K562 (cell line): ENCODE measurements around the gene RFNG. TPM values are rescaled to one million over a fixed set of nuclear protein-coding genes. Genes with fewer than 3 reads are reported as not detected.
A peak's percentile ranks its signal among the peaks of the same experiment; 100 is the strongest.

Experiments
- EP400 ChIP-seq: fragments of 450-650 bp; IDR thresholded peaks from 2 replicates; pipeline ENCODE4 v1.6.1; 2017; ENCODE audit warnings: antibody characterized with exemption, mild to moderate bottlenecking, moderate library complexity
- EWSR1 ChIP-seq: fragments of 450-650 bp; IDR thresholded peaks from 2 replicates; pipeline ENCODE4 v1.6.1; 2018; ENCODE audit warnings: borderline replicate concordance, mild to moderate bottlenecking, low read depth, moderate library complexity; ENCODE audit not compliant: partially characterized antibody
- HDAC1 ChIP-seq, 2 experiments: fragments of 450-650 bp; IDR thresholded peaks; 2 replicates each; pipeline ENCODE4 v1.6.1; 2016 to 2017; ENCODE audit warnings: inconsistent platforms in 1 of 2, mild to moderate bottlenecking in 1 of 2, moderate library complexity in 1 of 2
- HNRNPLL ChIP-seq: fragments of 200-400 bp; formaldehyde crosslinking; IDR thresholded peaks from 2 replicates; pipeline ENCODE4 v1.6.1; 2017; ENCODE audit warnings: low read length, low read depth, mild to moderate bottlenecking; ENCODE audit not compliant: poor library complexity, severe bottlenecking
- IFI16 ChIP-seq: fragments of 250-450 bp; sonication (Bioruptor Pico); IDR thresholded peaks from 2 replicates; pipeline ENCODE4 v2.1.2; 2022; ENCODE audit warnings: mild to moderate bottlenecking, inconsistent platforms
- MTA1 ChIP-seq: fragments of 450-650 bp; IDR thresholded peaks from 2 replicates; pipeline ENCODE4 v1.6.1; 2017; ENCODE audit warnings: borderline replicate concordance
- STAT5A ChIP-seq: IDR thresholded peaks from 2 replicates; pipeline ENCODE4 v1.6.1; 2012; ENCODE audit warnings: low read length, inconsistent platforms, borderline replicate concordance
- TEAD4 ChIP-seq, 2 experiments: sonication (generic) in 1 of 2; formaldehyde crosslinking in 1 of 2; IDR thresholded peaks; 2 replicates each; pipeline versions ENCODE4 v1.6.1 to v1.8.0; 2012 to 2022; ENCODE audit warnings: borderline replicate concordance in 1 of 2, inconsistent platforms in 1 of 2, low read length in 1 of 2, mild to moderate bottlenecking in 1 of 2, missing genetic modification reagents in 1 of 2
- polyA plus RNA-seq, 8 experiments: library from polyadenylated mRNA; depleted of rRNA in 4 of 8; stranded (reverse) in 5 of 8; unstranded in 3 of 8; fragments of >200 nt; fragmentation: Nextera tagmentation in 2 of 8; fragmentation: Illumina TruSeq in 1 of 8; extraction: Ambion mirVana in 2 of 8; extraction: Trizol in 1 of 8; gene quantifications; 2 replicates each; pipeline versions ENCODE4 v1.2.1 to v1.2.3, GENCODE V29; 2011 to 2014; ENCODE audit warnings: inconsistent platforms in 1 of 8, missing spikeins in 1 of 8
- total RNA-seq, 7 experiments: library from RNA; depleted of rRNA in 6 of 7; stranded (reverse); fragments of >200 nt in 6 of 7; fragmentation: Illumina TruSeq in 2 of 7; extraction: Trizol in 2 of 7; gene quantifications; 2 replicates each; pipeline versions ENCODE4 v1.2.1 to v1.2.3, GENCODE V29; 2011 to 2021; ENCODE audit warnings: low replicate concordance in 1 of 7
- TF ChIP-seq, protein P1 (sequence below): fragments of 250-450 bp; sonication (Bioruptor Pico); IDR thresholded peaks from 2 replicates; pipeline ENCODE4 v1.4.0; 2020; ENCODE audit warnings: borderline replicate concordance
- TF ChIP-seq, protein P2 (sequence below): IDR thresholded peaks from 2 replicates; pipeline ENCODE4 v1.6.1; 2014; ENCODE audit warnings: antibody characterized with exemption
- TF ChIP-seq, protein P3 (sequence below): fragments of 250-450 bp; sonication (Bioruptor Pico); IDR thresholded peaks from 2 replicates; pipeline ENCODE4 v1.5.0; 2021; ENCODE audit warnings: mild to moderate bottlenecking, moderate library complexity
- TF ChIP-seq, protein P4 (sequence below): fragments of 200-800 bp; sonication (Bioruptor generic); IDR thresholded peaks from 2 replicates; pipeline ENCODE4 v1.6.1; 2016; ENCODE audit warnings: missing genetic modification characterization, missing compliant biosample characterization
- TF ChIP-seq, protein P5 (sequence below): conservative IDR thresholded peaks from 2 replicates; pipeline ENCODE4 v1.6.1; 2011; ENCODE audit warnings: low read depth, mild to moderate bottlenecking, low read length; ENCODE audit not compliant: control insufficient read depth

Gene RFNG
- total and polyA plus RNA-seq, 9 of the 15 experiments (the other 6 are each of a cell fraction or from before 2014, with no cell fraction given), result 0.32 to 32.8 (median 9.5) TPM

DNA sequence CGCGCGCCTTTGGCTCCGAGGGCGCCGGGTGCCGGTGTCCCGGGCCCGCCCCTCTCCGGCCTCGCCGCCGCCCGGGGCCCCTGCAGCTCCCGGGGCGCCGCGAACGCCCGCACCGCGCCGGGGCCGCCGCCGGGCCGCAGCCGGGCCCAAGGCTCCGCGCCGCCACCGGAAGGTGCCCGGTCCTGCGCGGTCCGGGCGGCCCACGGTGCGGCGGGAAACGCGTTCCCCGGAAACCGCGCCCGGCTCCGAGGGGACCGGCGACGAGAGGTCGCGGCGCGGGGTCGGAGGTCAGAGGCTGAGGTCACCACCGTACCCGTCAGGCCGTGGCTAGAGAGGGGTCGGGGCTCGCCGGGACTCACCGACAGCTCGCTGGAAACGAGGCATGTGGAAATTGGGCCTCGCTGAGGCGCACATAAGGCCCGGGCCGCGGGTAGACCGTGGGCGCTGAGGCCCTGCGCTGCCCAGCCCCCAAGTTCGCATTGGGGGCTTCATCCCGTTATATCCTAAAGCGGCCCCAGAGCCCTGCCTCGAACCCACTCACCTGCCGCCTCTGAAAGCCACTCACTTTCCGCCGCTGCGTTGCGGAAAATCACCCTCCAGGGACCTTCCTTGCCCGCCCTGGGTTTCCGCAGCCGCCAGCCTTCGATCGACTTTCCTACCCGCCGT lies 14.2 kb upstream of the RFNG start, which contains the start of gene DUS1L (continued):
- TF ChIP-seq, protein P1, sequence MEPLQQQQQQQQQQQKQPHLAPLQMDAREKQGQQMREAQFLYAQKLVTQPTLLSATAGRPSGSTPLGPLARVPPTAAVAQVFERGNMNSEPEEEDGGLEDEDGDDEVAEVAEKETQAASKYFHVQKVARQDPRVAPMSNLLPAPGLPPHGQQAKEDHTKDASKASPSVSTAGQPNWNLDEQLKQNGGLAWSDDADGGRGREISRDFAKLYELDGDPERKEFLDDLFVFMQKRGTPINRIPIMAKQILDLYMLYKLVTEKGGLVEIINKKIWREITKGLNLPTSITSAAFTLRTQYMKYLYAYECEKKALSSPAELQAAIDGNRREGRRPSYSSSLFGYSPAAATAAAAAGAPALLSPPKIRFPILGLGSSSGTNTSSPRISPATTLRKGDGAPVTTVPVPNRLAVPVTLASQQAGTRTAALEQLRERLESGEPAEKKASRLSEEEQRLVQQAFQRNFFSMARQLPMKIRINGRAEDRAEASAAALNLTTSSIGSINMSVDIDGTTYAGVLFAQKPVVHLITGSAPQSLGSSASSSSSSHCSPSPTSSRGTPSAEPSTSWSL, result no peak
- TF ChIP-seq MTA1 (no peak), EWSR1 (no peak), TEAD4 (IDR thresholded peaks at IDR 0.05; ENCODE audit: low read length) (no peak), TEAD4 (CRISPR knock-in tag; IDR thresholded peaks at IDR 0.05; ENCODE audit: borderline replicate concordance) (no peak), EP400 (peak; percentile 64; the same call in 1 of the 2 replicates), HNRNPLL (no peak), STAT5A (no peak), IFI16 (CRISPR knock-in tag) (no peak), HDAC1 (IDR thresholded peaks at IDR 0.05) (no peak)
- TF ChIP-seq, protein P2, sequence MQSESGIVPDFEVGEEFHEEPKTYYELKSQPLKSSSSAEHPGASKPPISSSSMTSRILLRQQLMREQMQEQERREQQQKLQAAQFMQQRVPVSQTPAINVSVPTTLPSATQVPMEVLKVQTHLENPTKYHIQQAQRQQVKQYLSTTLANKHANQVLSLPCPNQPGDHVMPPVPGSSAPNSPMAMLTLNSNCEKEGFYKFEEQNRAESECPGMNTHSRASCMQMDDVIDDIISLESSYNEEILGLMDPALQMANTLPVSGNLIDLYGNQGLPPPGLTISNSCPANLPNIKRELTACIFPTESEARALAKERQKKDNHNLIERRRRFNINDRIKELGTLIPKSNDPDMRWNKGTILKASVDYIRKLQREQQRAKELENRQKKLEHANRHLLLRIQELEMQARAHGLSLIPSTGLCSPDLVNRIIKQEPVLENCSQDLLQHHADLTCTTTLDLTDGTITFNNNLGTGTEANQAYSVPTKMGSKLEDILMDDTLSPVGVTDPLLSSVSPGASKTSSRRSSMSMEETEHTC, result no peak
- TF ChIP-seq, protein P3, sequence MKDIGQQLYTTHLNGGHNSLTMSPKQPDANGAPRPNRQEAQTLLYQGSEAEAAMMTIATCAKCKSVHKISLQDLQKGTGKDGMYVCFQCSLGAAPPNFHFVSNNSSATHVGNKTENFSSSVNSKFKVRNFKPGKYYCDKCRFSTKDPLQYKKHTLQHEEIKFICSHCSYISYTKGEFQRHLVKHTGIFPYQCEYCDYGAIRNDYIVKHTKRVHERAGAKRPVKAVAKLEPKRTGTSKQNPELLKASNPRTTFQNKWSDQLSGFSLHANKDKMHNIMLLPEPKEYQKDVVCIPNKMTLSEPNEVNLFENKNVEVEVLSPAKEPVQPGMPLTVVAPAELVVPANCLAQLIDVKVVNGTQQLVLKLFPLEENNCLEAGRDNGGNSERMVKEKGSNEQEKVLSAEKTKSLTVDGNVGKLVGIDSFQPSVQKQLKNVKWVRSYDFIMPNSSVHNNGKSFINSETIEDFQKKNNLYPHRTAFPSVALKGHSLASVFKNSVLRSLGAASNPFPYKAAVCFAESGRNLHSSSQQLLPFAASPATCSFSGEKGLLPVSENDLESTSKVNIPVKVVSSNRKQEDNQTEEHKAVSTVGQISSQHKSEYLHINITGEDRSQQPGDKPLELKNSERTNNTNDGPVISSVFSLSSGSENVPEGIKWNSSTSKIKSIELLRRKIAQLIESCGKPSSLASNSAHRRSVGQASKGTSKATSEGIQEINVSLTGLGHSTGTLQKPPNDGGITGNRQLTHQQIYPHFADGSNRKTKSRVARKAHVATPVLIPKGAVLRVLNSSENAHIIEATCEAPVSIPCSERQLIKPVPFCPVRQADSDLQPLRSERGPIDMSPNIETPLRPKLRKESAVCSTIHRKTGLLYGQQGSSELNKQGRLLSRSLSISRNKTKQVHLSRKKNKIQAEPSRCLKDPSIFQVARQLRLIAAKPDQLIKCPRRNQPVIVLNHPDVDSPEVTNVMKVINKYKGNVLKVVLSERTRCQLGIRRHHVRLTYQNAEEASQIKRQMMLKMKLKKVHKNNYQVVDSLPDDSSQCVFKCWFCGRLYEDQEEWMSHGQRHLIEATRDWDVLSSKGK (CRISPR knock-in tag), result no peak
- TF ChIP-seq, protein P4, sequence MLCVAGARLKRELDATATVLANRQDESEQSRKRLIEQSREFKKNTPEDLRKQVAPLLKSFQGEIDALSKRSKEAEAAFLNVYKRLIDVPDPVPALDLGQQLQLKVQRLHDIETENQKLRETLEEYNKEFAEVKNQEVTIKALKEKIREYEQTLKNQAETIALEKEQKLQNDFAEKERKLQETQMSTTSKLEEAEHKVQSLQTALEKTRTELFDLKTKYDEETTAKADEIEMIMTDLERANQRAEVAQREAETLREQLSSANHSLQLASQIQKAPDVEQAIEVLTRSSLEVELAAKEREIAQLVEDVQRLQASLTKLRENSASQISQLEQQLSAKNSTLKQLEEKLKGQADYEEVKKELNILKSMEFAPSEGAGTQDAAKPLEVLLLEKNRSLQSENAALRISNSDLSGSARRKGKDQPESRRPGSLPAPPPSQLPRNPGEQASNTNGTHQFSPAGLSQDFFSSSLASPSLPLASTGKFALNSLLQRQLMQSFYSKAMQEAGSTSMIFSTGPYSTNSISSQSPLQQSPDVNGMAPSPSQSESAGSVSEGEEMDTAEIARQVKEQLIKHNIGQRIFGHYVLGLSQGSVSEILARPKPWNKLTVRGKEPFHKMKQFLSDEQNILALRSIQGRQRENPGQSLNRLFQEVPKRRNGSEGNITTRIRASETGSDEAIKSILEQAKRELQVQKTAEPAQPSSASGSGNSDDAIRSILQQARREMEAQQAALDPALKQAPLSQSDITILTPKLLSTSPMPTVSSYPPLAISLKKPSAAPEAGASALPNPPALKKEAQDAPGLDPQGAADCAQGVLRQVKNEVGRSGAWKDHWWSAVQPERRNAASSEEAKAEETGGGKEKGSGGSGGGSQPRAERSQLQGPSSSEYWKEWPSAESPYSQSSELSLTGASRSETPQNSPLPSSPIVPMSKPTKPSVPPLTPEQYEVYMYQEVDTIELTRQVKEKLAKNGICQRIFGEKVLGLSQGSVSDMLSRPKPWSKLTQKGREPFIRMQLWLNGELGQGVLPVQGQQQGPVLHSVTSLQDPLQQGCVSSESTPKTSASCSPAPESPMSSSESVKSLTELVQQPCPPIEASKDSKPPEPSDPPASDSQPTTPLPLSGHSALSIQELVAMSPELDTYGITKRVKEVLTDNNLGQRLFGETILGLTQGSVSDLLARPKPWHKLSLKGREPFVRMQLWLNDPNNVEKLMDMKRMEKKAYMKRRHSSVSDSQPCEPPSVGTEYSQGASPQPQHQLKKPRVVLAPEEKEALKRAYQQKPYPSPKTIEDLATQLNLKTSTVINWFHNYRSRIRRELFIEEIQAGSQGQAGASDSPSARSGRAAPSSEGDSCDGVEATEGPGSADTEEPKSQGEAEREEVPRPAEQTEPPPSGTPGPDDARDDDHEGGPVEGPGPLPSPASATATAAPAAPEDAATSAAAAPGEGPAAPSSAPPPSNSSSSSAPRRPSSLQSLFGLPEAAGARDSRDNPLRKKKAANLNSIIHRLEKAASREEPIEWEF, result no peak
- TF ChIP-seq, protein P5, sequence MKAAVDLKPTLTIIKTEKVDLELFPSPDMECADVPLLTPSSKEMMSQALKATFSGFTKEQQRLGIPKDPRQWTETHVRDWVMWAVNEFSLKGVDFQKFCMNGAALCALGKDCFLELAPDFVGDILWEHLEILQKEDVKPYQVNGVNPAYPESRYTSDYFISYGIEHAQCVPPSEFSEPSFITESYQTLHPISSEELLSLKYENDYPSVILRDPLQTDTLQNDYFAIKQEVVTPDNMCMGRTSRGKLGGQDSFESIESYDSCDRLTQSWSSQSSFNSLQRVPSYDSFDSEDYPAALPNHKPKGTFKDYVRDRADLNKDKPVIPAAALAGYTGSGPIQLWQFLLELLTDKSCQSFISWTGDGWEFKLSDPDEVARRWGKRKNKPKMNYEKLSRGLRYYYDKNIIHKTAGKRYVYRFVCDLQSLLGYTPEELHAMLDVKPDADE, result peak; percentile 88; the same call in 1 of the 2 replicates
